GM12878 (cell line): ENCODE measurements around the gene SCLT1. TPM values are rescaled to one million over a fixed set of nuclear protein-coding genes. Genes with fewer than 3 reads are reported as not detected.

ENCODE experiments used
- ATAC-seq: fragments of 200-7000 bp; cut with Tn5 transposase; 3 replicates; pipeline ENCODE4 v1.9.1; 2020; ENCODE audit warnings: mild to moderate bottlenecking, moderate library complexity
- BruUV-seq: library from RNA; stranded (reverse); fragments of 400-500 nt; replicated peaks from 2 replicates; lab custom pipeline; 2021; lab: Mats Ljungman, UMichigan
- CTCF ChIA-PET: fragments of 300-600 bp; sonication (Branson Sonifier 250); formaldehyde crosslinking; extraction: SDS; loops from one replicate; lab custom pipeline; 2021; ENCODE audit warnings: inconsistent platforms; lab: Yijun Ruan, JAX
- POLR2A ChIA-PET: fragments of 350-600 bp; formaldehyde crosslinking; extraction: SDS; loops from one replicate; lab custom pipeline; 2021; ENCODE audit warnings: inconsistent platforms; lab: Charles Lee
- RAD21 ChIA-PET: fragments of 300-600 bp; sonication (Branson Sonifier 250); formaldehyde crosslinking; loops from one replicate; lab custom pipeline; 2023; ENCODE audit warnings: antibody characterized with exemption; ENCODE audit not compliant: unreplicated experiment; lab: Charles Lee
- SMC1A ChIA-PET: fragments of 300-600 bp; sonication (Branson Sonifier 250); formaldehyde crosslinking; loops from one replicate; lab custom pipeline; 2023; ENCODE audit not compliant: unreplicated experiment, uncharacterized antibody; lab: Charles Lee
- DNase-seq: peaks from one replicate; pipeline ENCODE4 v3.0.0-alpha.2; 2011; ENCODE audit warnings: low read depth, low spot score
- FAIRE-seq: peaks from 3 replicates; lab custom pipeline; 2011; peaks lifted over from hg19 to GRCh38; lab: Jason Lieb, UNC
- H2AFZ ChIP-seq: 2 replicates; pipeline ENCODE4 v1.6.0; 2011; ENCODE audit warnings: low read depth, low read length, control low read depth; ENCODE audit not compliant: control insufficient read depth
- H3K27ac ChIP-seq: 2 replicates; pipeline ENCODE4 v1.5.1; 2011; ENCODE audit warnings: control low read depth; ENCODE audit not compliant: control insufficient read depth, insufficient read depth
- H3K27me3 ChIP-seq, 2 experiments: replicated peaks in 1 of 2; 2 replicates each; pipeline versions ENCODE4 v1.6.0 to v1.6.1; 2011; ENCODE audit warnings: low read length in 1 of 2; ENCODE audit not compliant: control insufficient read depth in 2 of 2, insufficient read depth in 2 of 2
- H3K36me3 ChIP-seq, 2 experiments: 2 replicates each; pipeline ENCODE4 v1.5.1; 2011; ENCODE audit warnings: low read length in 1 of 2; ENCODE audit not compliant: control insufficient read depth in 2 of 2, insufficient read depth in 2 of 2
- H3K4me1 ChIP-seq: 2 replicates; pipeline ENCODE4 v1.6.1; 2011; ENCODE audit warnings: mild to moderate bottlenecking, low read length, moderate library complexity, mixed read lengths; ENCODE audit not compliant: control insufficient read depth, insufficient read depth
- H3K4me2 ChIP-seq: 2 replicates; pipeline ENCODE4 v1.6.0; 2011; ENCODE audit warnings: control low read depth; ENCODE audit not compliant: control insufficient read depth, insufficient read depth
- H3K4me3 ChIP-seq: fragments of 200-600 bp; sonication (generic); 2 replicates; pipeline ENCODE4 v1.5.1; 2016
- H3K79me2 ChIP-seq: 2 replicates; pipeline ENCODE4 v1.6.0; 2011; ENCODE audit warnings: low read length; ENCODE audit not compliant: control insufficient read depth, insufficient read depth
- H3K9ac ChIP-seq: 2 replicates; pipeline ENCODE4 v1.8.0; 2011; ENCODE audit warnings: low read length, control low read depth, mixed read lengths; ENCODE audit not compliant: control insufficient read depth, insufficient read depth
- H3K9me3 ChIP-seq: replicated peaks from 3 replicates; pipeline ENCODE4 v1.5.1; 2011; ENCODE audit warnings: mild to moderate bottlenecking, low read length; ENCODE audit not compliant: control insufficient read depth, insufficient read depth
- H4K20me1 ChIP-seq: 2 replicates; pipeline ENCODE4 v1.6.0; 2011; ENCODE audit not compliant: control insufficient read depth, insufficient read depth
- CREM ChIP-seq: IDR thresholded peaks from 2 replicates; pipeline ENCODE4 v1.6.1; 2014; ENCODE audit warnings: antibody characterized with exemption, low read depth
- CTCF ChIP-seq, 3 experiments: IDR thresholded peaks in 2 of 3; conservative IDR thresholded peaks in 1 of 3; 2 replicates each; pipeline ENCODE4 v1.5.1; 2011; ENCODE audit warnings: low read depth in 3 of 3, low read length in 3 of 3, mild to moderate bottlenecking in 3 of 3, control low read depth in 2 of 3, moderate library complexity in 2 of 3, inconsistent platforms in 1 of 3, mixed read lengths in 1 of 3; ENCODE audit not compliant: control insufficient read depth in 2 of 3, insufficient read depth in 1 of 3; ENCODE audit errors: extremely low read depth in 1 of 3
- E4F1 ChIP-seq: fragments of 450-650 bp; IDR thresholded peaks from 2 replicates; pipeline ENCODE4 v1.6.1; 2018; ENCODE audit warnings: borderline replicate concordance, mild to moderate bottlenecking; ENCODE audit not compliant: partially characterized antibody
- FOXK2 ChIP-seq: fragments of 450-650 bp; IDR thresholded peaks from 2 replicates; pipeline ENCODE4 v1.6.1; 2017; ENCODE audit warnings: mild to moderate bottlenecking, moderate library complexity
- IKZF2 ChIP-seq, 2 experiments: fragments of 450-650 bp; IDR thresholded peaks; 2 replicates each; pipeline ENCODE4 v1.6.1; 2017; ENCODE audit warnings: mild to moderate bottlenecking in 2 of 2, moderate library complexity in 2 of 2
- JUND ChIP-seq: IDR thresholded peaks from 2 replicates; pipeline ENCODE4 v1.6.1; 2012; ENCODE audit warnings: low read depth, mild to moderate bottlenecking, low read length, improper control_type of control experiment, moderate library complexity
- MLLT1 ChIP-seq: fragments of 450-650 bp; IDR thresholded peaks from 2 replicates; pipeline ENCODE4 v1.6.1; 2016; ENCODE audit warnings: mild to moderate bottlenecking
- RAD51 ChIP-seq: fragments of 450-650 bp; IDR thresholded peaks from 2 replicates; pipeline ENCODE4 v1.6.1; 2016; ENCODE audit warnings: moderate library complexity, mild to moderate bottlenecking, inconsistent platforms
- SIX5 ChIP-seq: IDR thresholded peaks from 2 replicates; pipeline ENCODE4 v1.6.1; 2011; ENCODE audit warnings: mild to moderate bottlenecking, low read depth, low read length, moderate library complexity; ENCODE audit not compliant: severe bottlenecking
- SUPT20H ChIP-seq: IDR thresholded peaks from 2 replicates; pipeline ENCODE4 v1.6.1; 2011; ENCODE audit warnings: low read depth, mild to moderate bottlenecking, low read length, moderate library complexity, borderline replicate concordance; ENCODE audit not compliant: control insufficient read depth
- TCF12 ChIP-seq: IDR thresholded peaks from 2 replicates; pipeline ENCODE4 v1.6.1; 2011; ENCODE audit warnings: low read depth, mild to moderate bottlenecking, low read length
- ZNF384 ChIP-seq: IDR thresholded peaks from 2 replicates; pipeline ENCODE4 v1.6.1; 2012; ENCODE audit warnings: low read depth, mild to moderate bottlenecking, low read length, improper control_type of control experiment, borderline replicate concordance
- WGBS: methylation state at CpG from one replicate; pipeline ENCODE4 v1.1.6; 2016; ENCODE audit warnings: low lambda C conversion rate; ENCODE audit not compliant: insufficient replicate concordance, insufficient coverage; ENCODE audit errors: missing lambda C conversion rate; 5-methylcytosine and 5-hydroxymethylcytosine counted together
- in situ Hi-C: fragments of 300-500 bp; cut with MboI; formaldehyde crosslinking; loops from 9 replicates; pipeline ENCODE4 v1.14.3; 2018; ENCODE audit warnings: mixed read lengths
- intact Hi-C: fragments of 100-400 bp; cut with micrococcal nuclease; formaldehyde crosslinking; loops from one replicate; pipeline ENCODE4 v1.14.2; 2022; ENCODE audit not compliant: unreplicated experiment
- polyA plus RNA-seq, 11 experiments: library from polyadenylated mRNA; depleted of rRNA in 4 of 11; unstranded in 6 of 11; stranded (reverse) in 5 of 11; fragments of >200 nt; fragmentation: Nextera tagmentation in 4 of 11; fragmentation: Illumina TruSeq in 1 of 11; extraction: Ambion mirVana in 4 of 11; extraction: Trizol in 1 of 11; gene quantifications; 1 replicate in 1 of 11; 2 replicates in 10 of 11; pipeline versions ENCODE4 v1.2.1 to v1.2.3, GENCODE V29; 2011 to 2016; ENCODE audit warnings: inconsistent platforms in 2 of 11, missing spikeins in 2 of 11, low read depth in 1 of 11
- total RNA-seq, 4 experiments: library from RNA; depleted of rRNA in 3 of 4; stranded (reverse); fragments of >200 nt in 3 of 4; fragmentation: Illumina TruSeq in 1 of 4; extraction: Trizol in 1 of 4; gene quantifications; 2 replicates each; pipeline versions ENCODE4 v1.2.1 to v1.2.3, GENCODE V29; 2013 to 2021

SCLT1 gene
- total and polyA plus RNA-seq, 10 of the 15 experiments (the other 5 are each of a cell fraction or from before 2014, with no cell fraction given), result 7.8 to 31.4 (median 19.6) TPM

- H3K4me1 ChIP-seq, result no peaks in the 10 kb centered on the region
- no peak for FAIRE-seq
- BruUV-seq, result no TSS peak
- no peak overlapping the region for H3K4me3 ChIP-seq
- no peak for DNase-seq
- ChIA-PET RAD21 (no interaction called here), CTCF (no interaction called here), SMC1A (interaction anchor here (1.1 kb wide), 1 partner anchor 118 kb away, joined by 3 read pairs; no protein-coding TSS in a partner anchor), POLR2A (no interaction called here)
- H3K27me3 ChIP-seq, result no peaks in the 10 kb centered on the region
- no peak overlapping the region for H3K27ac ChIP-seq
- in situ Hi-C loops, result no loop called here
- H4K20me1 ChIP-seq, result no peaks in the 10 kb centered on the region
- H3K4me2 ChIP-seq, result no peak overlapping the region
- H2AFZ ChIP-seq, result no peak overlapping the region
- no peaks in the 10 kb centered on the region for H3K79me2 ChIP-seq
- TF ChIP-seq FOXK2, result no peak
- WGBS, result 94% methylated on average over 4 of the region's 4 CpGs
- intact Hi-C loops, result loop anchor here (1.0 kb wide), 1 partner anchor 48 kb away; no protein-coding TSS in a partner anchor
- H3K36me3 ChIP-seq, result 0 out of 4 replicates have a peak, but pooled peaks cover 0 to 4% of the 10 kb centered on the region in 2 experiments
- no peaks in the 10 kb centered on the region for H3K9me3 ChIP-seq
- H3K9ac ChIP-seq, result no peak overlapping the region
- no peak for ATAC-seq
These were observed 106.4 kb downstream of the SCLT1 start for GRCh38 chr4:128986908-128987307.

- ChIA-PET POLR2A (no interaction called here), SMC1A (no interaction called here), RAD21 (no interaction called here), CTCF (no interaction called here)
- DNase-seq, result no peak
- H2AFZ ChIP-seq, result no peak overlapping the region
- no peak for ATAC-seq
- no peaks in the 10 kb centered on the region for H4K20me1 ChIP-seq
- H3K9me3 ChIP-seq, result no peaks in the 10 kb centered on the region
- intact Hi-C loops (no loop called here), in situ Hi-C loops (no loop called here)
- peaks cover 0 to 4% of the 10 kb centered on the region in 2 experiments; a peak in 1 of 4 replicates for H3K36me3 ChIP-seq
- WGBS, result 100% methylated on average over 2 of the region's 2 CpGs
- H3K4me1 ChIP-seq, result no peaks in the 10 kb centered on the region
- no peak overlapping the region for H3K4me3 ChIP-seq
- no peak overlapping the region for H3K9ac ChIP-seq
- no TSS peak for BruUV-seq
- H3K27ac ChIP-seq, result no peak overlapping the region
- no peak overlapping the region for H3K4me2 ChIP-seq
- no peak for FAIRE-seq
- no peaks in the 10 kb centered on the region for H3K27me3 ChIP-seq
- no peaks in the 10 kb centered on the region for H3K79me2 ChIP-seq
- TF ChIP-seq CREM (no peak), MLLT1 (no peak), RAD51 (no peak), IKZF2 (IDR thresholded peaks at IDR 0.05) (no peak), SIX5 (no peak), SUPT20H (no peak), JUND (no peak), CTCF (IDR thresholded peaks at IDR 0.05 in 2 of 3, conservative IDR thresholded peaks at IDR 0.05 in 1 of 3; ENCODE audit: control insufficient read depth in 2 of 3, extremely low read depth in 1 of 3, insufficient read depth in 1 of 3, low read depth in 3 of 3, low read length in 3 of 3) (no peak), TCF12 (no peak), ZNF384 (no peak), E4F1 (no peak)
These were observed 107.3 kb downstream of the SCLT1 start for GRCh38 chr4:128986019-128986418.
